GM12878 (cell line): ENCODE results near the gene OR51B4. TPM values are rescaled to one million over a fixed set of nuclear protein-coding genes. Genes with fewer than 3 reads are reported as not detected.

ENCODE experiments used
- ATAC-seq: fragments of 200-7000 bp; cut with Tn5 transposase; 3 replicates; pipeline ENCODE4 v1.9.1; 2020; ENCODE audit warnings: mild to moderate bottlenecking, moderate library complexity
- BruUV-seq: library from RNA; stranded (reverse); fragments of 400-500 nt; replicated peaks from 2 replicates; lab custom pipeline; 2021; lab: Mats Ljungman, UMichigan
- CTCF ChIA-PET: fragments of 300-600 bp; sonication (Branson Sonifier 250); formaldehyde crosslinking; extraction: SDS; loops from one replicate; lab custom pipeline; 2021; ENCODE audit warnings: inconsistent platforms; lab: Yijun Ruan, JAX
- POLR2A ChIA-PET: fragments of 350-600 bp; formaldehyde crosslinking; extraction: SDS; loops from one replicate; lab custom pipeline; 2021; ENCODE audit warnings: inconsistent platforms; lab: Charles Lee
- RAD21 ChIA-PET: fragments of 300-600 bp; sonication (Branson Sonifier 250); formaldehyde crosslinking; loops from one replicate; lab custom pipeline; 2023; ENCODE audit warnings: antibody characterized with exemption; ENCODE audit not compliant: unreplicated experiment; lab: Charles Lee
- SMC1A ChIA-PET: fragments of 300-600 bp; sonication (Branson Sonifier 250); formaldehyde crosslinking; loops from one replicate; lab custom pipeline; 2023; ENCODE audit not compliant: unreplicated experiment, uncharacterized antibody; lab: Charles Lee
- DNase-seq: peaks from one replicate; pipeline ENCODE4 v3.0.0-alpha.2; 2011; ENCODE audit warnings: low read depth, low spot score
- FAIRE-seq: peaks from 3 replicates; lab custom pipeline; 2011; peaks lifted over from hg19 to GRCh38; lab: Jason Lieb, UNC
- H2AFZ ChIP-seq: 2 replicates; pipeline ENCODE4 v1.6.0; 2011; ENCODE audit warnings: low read depth, low read length, control low read depth; ENCODE audit not compliant: control insufficient read depth
- H3K27ac ChIP-seq: 2 replicates; pipeline ENCODE4 v1.5.1; 2011; ENCODE audit warnings: control low read depth; ENCODE audit not compliant: control insufficient read depth, insufficient read depth
- H3K27me3 ChIP-seq, 2 experiments: replicated peaks in 1 of 2; 2 replicates each; pipeline versions ENCODE4 v1.6.0 to v1.6.1; 2011; ENCODE audit warnings: low read length in 1 of 2; ENCODE audit not compliant: control insufficient read depth in 2 of 2, insufficient read depth in 2 of 2
- H3K36me3 ChIP-seq, 2 experiments: 2 replicates each; pipeline ENCODE4 v1.5.1; 2011; ENCODE audit warnings: low read length in 1 of 2; ENCODE audit not compliant: control insufficient read depth in 2 of 2, insufficient read depth in 2 of 2
- H3K4me1 ChIP-seq: 2 replicates; pipeline ENCODE4 v1.6.1; 2011; ENCODE audit warnings: mild to moderate bottlenecking, low read length, moderate library complexity, mixed read lengths; ENCODE audit not compliant: control insufficient read depth, insufficient read depth
- H3K4me2 ChIP-seq: 2 replicates; pipeline ENCODE4 v1.6.0; 2011; ENCODE audit warnings: control low read depth; ENCODE audit not compliant: control insufficient read depth, insufficient read depth
- H3K4me3 ChIP-seq: fragments of 200-600 bp; sonication (generic); 2 replicates; pipeline ENCODE4 v1.5.1; 2016
- H3K79me2 ChIP-seq: 2 replicates; pipeline ENCODE4 v1.6.0; 2011; ENCODE audit warnings: low read length; ENCODE audit not compliant: control insufficient read depth, insufficient read depth
- H3K9ac ChIP-seq: 2 replicates; pipeline ENCODE4 v1.8.0; 2011; ENCODE audit warnings: low read length, control low read depth, mixed read lengths; ENCODE audit not compliant: control insufficient read depth, insufficient read depth
- H3K9me3 ChIP-seq: replicated peaks from 3 replicates; pipeline ENCODE4 v1.5.1; 2011; ENCODE audit warnings: mild to moderate bottlenecking, low read length; ENCODE audit not compliant: control insufficient read depth, insufficient read depth
- H4K20me1 ChIP-seq: 2 replicates; pipeline ENCODE4 v1.6.0; 2011; ENCODE audit not compliant: control insufficient read depth, insufficient read depth
- CREB1 ChIP-seq: IDR thresholded peaks from 2 replicates; pipeline ENCODE4 v1.6.1; 2012; ENCODE audit warnings: low read depth, mild to moderate bottlenecking, inconsistent platforms
- CTCF ChIP-seq, 3 experiments: IDR thresholded peaks in 2 of 3; conservative IDR thresholded peaks in 1 of 3; 2 replicates each; pipeline ENCODE4 v1.5.1; 2011; ENCODE audit warnings: low read depth in 3 of 3, low read length in 3 of 3, mild to moderate bottlenecking in 3 of 3, control low read depth in 2 of 3, moderate library complexity in 2 of 3, inconsistent platforms in 1 of 3, mixed read lengths in 1 of 3; ENCODE audit not compliant: control insufficient read depth in 2 of 3, insufficient read depth in 1 of 3; ENCODE audit errors: extremely low read depth in 1 of 3
- HDAC6 ChIP-seq: fragments of 200-600 bp; sonication (generic); IDR thresholded peaks from one replicate; pipeline ENCODE4 v1.8.0; 2017; ENCODE audit warnings: antibody characterized with exemption; ENCODE audit not compliant: unreplicated experiment
- MTA3 ChIP-seq: IDR thresholded peaks from 2 replicates; pipeline ENCODE4 v1.6.1; 2012; ENCODE audit warnings: low read length, inconsistent platforms, borderline replicate concordance
- NBN ChIP-seq: fragments of 450-650 bp; IDR thresholded peaks from 2 replicates; pipeline ENCODE4 v1.6.1; 2016
- NFXL1 ChIP-seq: fragments of 450-650 bp; IDR thresholded peaks from 2 replicates; pipeline ENCODE4 v1.6.1; 2017; ENCODE audit warnings: antibody characterized with exemption, mild to moderate bottlenecking, borderline replicate concordance
- PBX3 ChIP-seq: IDR thresholded peaks from 2 replicates; pipeline ENCODE4 v1.6.1; 2011; ENCODE audit warnings: mild to moderate bottlenecking, low read depth, low read length, moderate library complexity; ENCODE audit not compliant: insufficient replicate concordance
- PML ChIP-seq: IDR thresholded peaks from 2 replicates; pipeline ENCODE4 v1.6.1; 2012; ENCODE audit warnings: low read length, inconsistent platforms
- RAD51 ChIP-seq: fragments of 450-650 bp; IDR thresholded peaks from 2 replicates; pipeline ENCODE4 v1.6.1; 2016; ENCODE audit warnings: moderate library complexity, mild to moderate bottlenecking, inconsistent platforms
- RBBP5 ChIP-seq: fragments of 200-600 bp; sonication (generic); conservative IDR thresholded peaks from 2 replicates; pipeline ENCODE4 v1.6.1; 2016
- RELA ChIP-seq: fragments of 450-650 bp; IDR thresholded peaks from 2 replicates; pipeline ENCODE4 v1.8.0; 2014; ENCODE audit warnings: borderline replicate concordance; ENCODE audit not compliant: partially characterized antibody
- SMAD5 ChIP-seq: IDR thresholded peaks from 2 replicates; pipeline ENCODE4 v1.6.1; 2016; ENCODE audit warnings: antibody characterized with exemption, low read depth
- SPI1 ChIP-seq: IDR thresholded peaks from 2 replicates; pipeline ENCODE4 v1.6.1; 2011; ENCODE audit warnings: low read depth, mild to moderate bottlenecking, low read length, moderate library complexity, borderline replicate concordance; ENCODE audit not compliant: insufficient read depth
- TCF7 ChIP-seq: IDR thresholded peaks from 2 replicates; pipeline ENCODE4 v1.6.1; 2014; ENCODE audit warnings: antibody characterized with exemption, borderline replicate concordance
- ZBTB33 ChIP-seq: fragments of 450-650 bp; IDR thresholded peaks from 2 replicates; pipeline ENCODE4 v1.6.1; 2017; ENCODE audit warnings: mild to moderate bottlenecking
- ZBTB4 ChIP-seq: fragments of 450-650 bp; formaldehyde crosslinking; IDR thresholded peaks from 2 replicates; pipeline ENCODE4 v1.4.0; 2022; ENCODE audit warnings: mild to moderate bottlenecking, moderate library complexity
- WGBS: methylation state at CpG from one replicate; pipeline ENCODE4 v1.1.6; 2016; ENCODE audit warnings: low lambda C conversion rate; ENCODE audit not compliant: insufficient replicate concordance, insufficient coverage; ENCODE audit errors: missing lambda C conversion rate; 5-methylcytosine and 5-hydroxymethylcytosine counted together
- in situ Hi-C: fragments of 300-500 bp; cut with MboI; formaldehyde crosslinking; loops from 9 replicates; pipeline ENCODE4 v1.14.3; 2018; ENCODE audit warnings: mixed read lengths
- intact Hi-C: fragments of 100-400 bp; cut with micrococcal nuclease; formaldehyde crosslinking; loops from one replicate; pipeline ENCODE4 v1.14.2; 2022; ENCODE audit not compliant: unreplicated experiment
- polyA plus RNA-seq, 11 experiments: library from polyadenylated mRNA; depleted of rRNA in 4 of 11; unstranded in 6 of 11; stranded (reverse) in 5 of 11; fragments of >200 nt; fragmentation: Nextera tagmentation in 4 of 11; fragmentation: Illumina TruSeq in 1 of 11; extraction: Ambion mirVana in 4 of 11; extraction: Trizol in 1 of 11; gene quantifications; 1 replicate in 1 of 11; 2 replicates in 10 of 11; pipeline versions ENCODE4 v1.2.1 to v1.2.3, GENCODE V29; 2011 to 2016; ENCODE audit warnings: inconsistent platforms in 2 of 11, missing spikeins in 2 of 11, low read depth in 1 of 11
- total RNA-seq, 4 experiments: library from RNA; depleted of rRNA in 3 of 4; stranded (reverse); fragments of >200 nt in 3 of 4; fragmentation: Illumina TruSeq in 1 of 4; extraction: Trizol in 1 of 4; gene quantifications; 2 replicates each; pipeline versions ENCODE4 v1.2.1 to v1.2.3, GENCODE V29; 2013 to 2021

OR51B4 gene
- total and polyA plus RNA-seq, 10 of the 15 experiments (the other 5 are each of a cell fraction or from before 2014, with no cell fraction given) = 0.23 to 2.1 TPM; not detected in 8

GRCh38 chr11:5269715-5270147 lies 32.0 kb downstream of the OR51B4 start, which contains the start of gene HBE1 (continued):
- TF ChIP-seq CTCF (IDR thresholded peaks at IDR 0.05 in 2 of 3, conservative IDR thresholded peaks at IDR 0.05 in 1 of 3; ENCODE audit: control insufficient read depth in 2 of 3, extremely low read depth in 1 of 3, insufficient read depth in 1 of 3, low read depth in 3 of 3, low read length in 3 of 3) (no peak), PML (no peak)

- ChIA-PET SMC1A (interaction anchor here (1.1 kb wide), 1 partner anchor 8 kb away, joined by 3 read pairs; no protein-coding TSS in a partner anchor), POLR2A (no interaction called here), CTCF (no interaction called here), RAD21 (no interaction called here)
- BruUV-seq = no TSS peak
- H3K4me1 ChIP-seq = no peaks in the 10 kb centered on the region
- no peak for ATAC-seq
- H2AFZ ChIP-seq = no peak overlapping the region
- no peak overlapping the region for H3K27ac ChIP-seq
- no peaks in the 10 kb centered on the region for H3K36me3 ChIP-seq
- no peak for DNase-seq
- H3K4me2 ChIP-seq = no peak overlapping the region
- no peaks in the 10 kb centered on the region for H4K20me1 ChIP-seq
- H3K4me3 ChIP-seq = no peak overlapping the region
- intact Hi-C loops (no loop called here), in situ Hi-C loops (no loop called here)
- H3K79me2 ChIP-seq = no peaks in the 10 kb centered on the region
- WGBS = 3% methylated on average over 2 of the region's 2 CpGs
- no peaks in the 10 kb centered on the region for H3K27me3 ChIP-seq
- no peak for FAIRE-seq
- no peak overlapping the region for H3K9ac ChIP-seq
- no peaks in the 10 kb centered on the region for H3K9me3 ChIP-seq
- TF ChIP-seq PBX3 (no peak), ZBTB4 (no peak), RELA (no peak), CREB1 (no peak), HDAC6 (no peak), ZBTB33 (no peak), SPI1 (no peak), RBBP5 (no peak), RAD51 (no peak), NFXL1 (no peak), SMAD5 (no peak), TCF7 (no peak), MTA3 (no peak), NBN (no peak)
These were observed 34.6 kb downstream of the OR51B4 start for GRCh38 chr11:5267033-5267563.
